HCT116 (cell line): Measurements from ENCODE around the gene HAAO. TPM values are rescaled to one million over a fixed set of nuclear protein-coding genes. Genes with fewer than 3 reads are reported as not detected.

Experiments
- ATAC-seq: fragments of 200-7000 bp; cut with Tn5 transposase; 2 replicates; pipeline ENCODE4 v1.9.1; 2020; ENCODE audit warnings: mild to moderate bottlenecking, moderate library complexity
- BruUV-seq: library from RNA; stranded (reverse); fragments of 400-500 nt; replicated peaks from 2 replicates; lab custom pipeline; 2021; lab: Mats Ljungman, UMichigan
- CTCF ChIA-PET: fragments of 300-600 bp; sonication (Branson Sonifier 250); formaldehyde crosslinking; loops from one replicate; lab custom pipeline; 2021; ENCODE audit warnings: antibody characterized with exemption; lab: Charles Lee
- POLR2A ChIA-PET: fragments of 300-600, 350-600 bp; sonication (Branson Sonifier 250); formaldehyde crosslinking; loops from one replicate; lab custom pipeline; 2021; ENCODE audit warnings: antibody characterized with exemption; lab: Charles Lee
- RAD21 ChIA-PET, 2 experiments: fragments of 300-600 bp; sonication (Branson Sonifier 250); formaldehyde crosslinking; loops; one replicate each; lab custom pipeline; 2023; ENCODE audit warnings: low total read pairs in 2 of 2; ENCODE audit not compliant: uncharacterized antibody in 2 of 2, unreplicated experiment in 2 of 2, low non-redundant PET in 1 of 2; lab: Charles Lee
- DNase-seq: peaks from one replicate; pipeline ENCODE4 v3.0.0-alpha.2; 2010; ENCODE audit warnings: low read depth, low spot score
- H2AFZ ChIP-seq: fragments of 200-600 bp; shearing (Covaris generic), sonication (generic); 2 replicates; pipeline ENCODE4 v1.6.1; 2017; ENCODE audit warnings: low read depth, mixed run types, mixed read lengths, antibody characterized with exemption, low read length; ENCODE audit not compliant: poor library complexity, severe bottlenecking
- H3K27ac ChIP-seq: 2 replicates; pipeline ENCODE4 v1.5.1; 2012; ENCODE audit warnings: low read depth, low read length
- H3K27me3 ChIP-seq: fragments of 200-600 bp; sonication (generic); 2 replicates; pipeline ENCODE4 v1.6.1; 2016; ENCODE audit warnings: mixed run types, low read length, mixed read lengths; ENCODE audit not compliant: insufficient read depth
- H3K36me3 ChIP-seq, 2 experiments: fragments of 200-500 bp in 1 of 2; fragments of 200-600 bp in 1 of 2; sonication (Bioruptor generic) in 1 of 2; sonication (generic) in 1 of 2; 2 replicates each; pipeline versions ENCODE4 v1.5.1 to v1.6.1; 2014 to 2016; ENCODE audit warnings: low read length in 2 of 2, inconsistent platforms in 1 of 2, mixed read lengths in 1 of 2, mixed run types in 1 of 2; ENCODE audit not compliant: insufficient read depth in 2 of 2, control insufficient read depth in 1 of 2
- H3K4me1 ChIP-seq, 2 experiments: fragments of 200-600 bp in 1 of 2; sonication (generic) in 1 of 2; 2 replicates each; pipeline versions ENCODE4 v1.5.1 to v1.6.1; 2012 to 2017; ENCODE audit warnings: low read length in 2 of 2, inconsistent platforms in 1 of 2, mild to moderate bottlenecking in 1 of 2, mixed read lengths in 1 of 2, mixed run types in 1 of 2, moderate library complexity in 1 of 2; ENCODE audit not compliant: insufficient read depth in 2 of 2, control insufficient read depth in 1 of 2
- H3K4me2 ChIP-seq: fragments of 200-600 bp; sonication (generic); 2 replicates; pipeline ENCODE4 v1.6.1; 2017; ENCODE audit warnings: mixed run types, low read length, mixed read lengths
- H3K4me3 ChIP-seq, 2 experiments: fragments of 200-600 bp in 1 of 2; sonication (generic) in 1 of 2; replicated peaks in 1 of 2; 2 replicates each; pipeline ENCODE4 v1.5.1; 2011 to 2016; ENCODE audit warnings: low read length in 2 of 2, control low read depth in 1 of 2, low read depth in 1 of 2, mild to moderate bottlenecking in 1 of 2, mixed read lengths in 1 of 2, mixed run types in 1 of 2
- H3K79me2 ChIP-seq: fragments of 200-600 bp; sonication (generic); 2 replicates; pipeline ENCODE4 v1.6.1; 2017; ENCODE audit warnings: mild to moderate bottlenecking, mixed run types, low read length, moderate library complexity, mixed read lengths; ENCODE audit not compliant: insufficient read depth
- H3K9ac ChIP-seq: fragments of 200-600 bp; sonication (generic); 2 replicates; pipeline ENCODE4 v1.6.1; 2016; ENCODE audit warnings: low read length, mixed read lengths
- H3K9me2 ChIP-seq: fragments of 200-600 bp; sonication (generic), shearing (Covaris generic); 2 replicates; pipeline ENCODE4 v1.6.1; 2017; ENCODE audit warnings: mixed run types, mild to moderate bottlenecking, moderate library complexity; ENCODE audit not compliant: insufficient read depth
- H3K9me3 ChIP-seq, 2 experiments: fragments of 200-500 bp in 1 of 2; fragments of 200-600 bp in 1 of 2; sonication (Bioruptor generic) in 1 of 2; sonication (generic) in 1 of 2; 2 replicates each; pipeline ENCODE4 v1.6.1; 2014 to 2017; ENCODE audit warnings: low read length in 2 of 2, mixed read lengths in 2 of 2, inconsistent platforms in 1 of 2, low read depth in 1 of 2, mild to moderate bottlenecking in 1 of 2, mixed run types in 1 of 2, moderate library complexity in 1 of 2; ENCODE audit not compliant: control insufficient read depth in 1 of 2, insufficient read depth in 1 of 2
- H4K20me1 ChIP-seq: fragments of 200-600 bp; sonication (generic), shearing (Covaris generic); 2 replicates; pipeline ENCODE4 v1.6.1; 2017; ENCODE audit warnings: mixed run types, mild to moderate bottlenecking, moderate library complexity; ENCODE audit not compliant: insufficient read depth
- CBX3 ChIP-seq: IDR thresholded peaks from 2 replicates; pipeline ENCODE4 v1.6.1; 2012; ENCODE audit warnings: low read depth
- EZH2 ChIP-seq: fragments of 200-600 bp; sonication (generic); IDR thresholded peaks from 2 replicates; pipeline ENCODE4 v1.6.1; 2017; ENCODE audit warnings: antibody characterized with exemption, mixed run types
- EZH2phosphoT487 ChIP-seq: fragments of 200-600 bp; IDR thresholded peaks from 2 replicates; pipeline ENCODE4 v1.6.1; 2018; ENCODE audit warnings: antibody characterized with exemption, borderline replicate concordance
- POLR2A ChIP-seq: IDR thresholded peaks from 2 replicates; pipeline ENCODE4 v1.7.0; 2011; ENCODE audit warnings: borderline replicate concordance; ENCODE audit not compliant: insufficient read depth, insufficient read length; ENCODE audit errors: extremely low read depth
- POLR2AphosphoS5 ChIP-seq: IDR thresholded peaks from 2 replicates; pipeline ENCODE4 v1.6.1; 2011; ENCODE audit warnings: mild to moderate bottlenecking, low read depth, low read length, moderate library complexity
- intact Hi-C: fragments of 100-400 bp; cut with micrococcal nuclease; formaldehyde crosslinking; loops from 2 replicates; pipeline ENCODE4 v1.10.0; 2022
- total RNA-seq: library from RNA; stranded (reverse); gene quantifications from one replicate; pipeline ENCODE4 v1.2.1, GENCODE V29; 2021; ENCODE audit not compliant: unreplicated experiment
- TF ChIP-seq, protein P1 (sequence below): IDR thresholded peaks from 2 replicates; pipeline ENCODE4 v1.6.1; 2012

The HAAO gene
- total RNA-seq, 1 experiment from 2014 or later: not detected

DNA sequence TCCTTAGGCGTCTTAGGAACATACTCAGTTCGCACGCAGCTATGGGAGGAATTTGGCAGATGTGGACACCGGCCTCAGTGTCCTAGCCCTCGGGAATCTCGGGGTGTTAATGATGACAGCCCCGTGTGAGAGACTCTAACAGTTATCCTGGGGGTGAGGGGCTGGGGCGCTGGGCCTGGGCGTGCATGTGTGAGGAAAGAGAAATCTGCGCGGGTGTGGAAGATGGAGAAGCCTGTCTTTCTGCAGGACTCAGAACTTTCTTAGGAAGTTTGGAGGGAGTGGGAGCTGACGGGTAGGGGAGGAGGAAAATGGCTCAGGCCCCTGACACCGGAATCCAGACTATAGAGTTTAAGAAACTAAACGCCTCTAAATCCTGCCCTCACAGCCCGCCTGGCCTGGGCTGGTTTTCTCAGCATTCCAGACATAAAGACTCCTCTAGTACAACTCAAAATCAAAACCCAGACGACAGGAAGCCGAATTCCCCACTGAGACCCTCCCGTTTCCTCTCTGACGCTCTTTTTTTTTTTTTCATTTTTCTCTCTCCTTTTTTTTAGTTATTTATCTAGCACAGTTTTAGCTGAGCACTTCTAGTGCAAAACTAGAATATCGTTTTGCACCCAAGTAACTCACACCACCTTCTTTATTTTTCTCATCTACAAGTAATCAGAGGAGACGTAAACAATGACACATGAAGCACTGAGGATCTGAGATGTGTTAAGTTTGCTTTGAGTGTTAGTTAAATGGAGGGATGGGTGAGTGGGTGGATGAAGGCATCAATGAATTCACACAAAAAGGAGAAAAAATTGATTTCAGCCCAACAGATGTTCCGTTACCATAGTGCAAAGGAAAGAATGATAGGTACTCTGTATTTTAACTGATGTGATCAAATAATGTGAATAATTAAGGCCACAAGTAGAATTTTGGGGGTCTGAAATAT, 1.2 kb upstream of the HAAO start:
- no TSS peak for BruUV-seq
- Histone ChIP-seq H3K9me2 (no peaks in the 10 kb centered on the region), H3K9me3 (no peaks in the 10 kb centered on the region), H3K79me2 (no peaks in the 10 kb centered on the region), H3K4me1 (no peaks in the 10 kb centered on the region), H3K4me2 (no peak overlapping the region), H3K4me3 (no peak overlapping the region), H4K20me1 (no peaks in the 10 kb centered on the region), H2AFZ (no peak overlapping the region), H3K36me3 (no peaks in the 10 kb centered on the region), H3K27ac (no peak overlapping the region), H3K9ac (no peak overlapping the region), H3K27me3 (no peaks in the 10 kb centered on the region)
- DNase-seq (no peak), ATAC-seq (no peak)
- CTCF ChIA-PET: no interaction called here
- POLR2A ChIA-PET: no interaction called here
- RAD21 ChIA-PET: no interaction called here
- TF ChIP-seq, protein P1, sequence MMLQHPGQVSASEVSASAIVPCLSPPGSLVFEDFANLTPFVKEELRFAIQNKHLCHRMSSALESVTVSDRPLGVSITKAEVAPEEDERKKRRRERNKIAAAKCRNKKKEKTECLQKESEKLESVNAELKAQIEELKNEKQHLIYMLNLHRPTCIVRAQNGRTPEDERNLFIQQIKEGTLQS: no peak
- TF ChIP-seq POLR2A (no peak), EZH2 (no peak)
- intact Hi-C loops: no loop called here

- TF ChIP-seq CBX3: no peak
- TF ChIP-seq POLR2AphosphoS5: no peak
- no peak for TF ChIP-seq EZH2phosphoT487
- no peak overlapping the region for H3K4me3 ChIP-seq
- CTCF ChIA-PET: no interaction called here
- H4K20me1 ChIP-seq: no peaks in the 10 kb centered on the region
- no peaks in the 10 kb centered on the region for H3K4me1 ChIP-seq
- H3K27me3 ChIP-seq: no peaks in the 10 kb centered on the region
- H3K9me2 ChIP-seq: no peaks in the 10 kb centered on the region
- RAD21 ChIA-PET: no interaction called here
- no peak overlapping the region for H3K4me2 ChIP-seq
- no peaks in the 10 kb centered on the region for H3K9me3 ChIP-seq
- ATAC-seq (no peak), DNase-seq (no peak)
- no peak overlapping the region for H3K27ac ChIP-seq
- H3K79me2 ChIP-seq: no peaks in the 10 kb centered on the region
- POLR2A ChIA-PET: no interaction called here
- intact Hi-C loops: no loop called here
- no peaks in the 10 kb centered on the region for H3K36me3 ChIP-seq
- no peak overlapping the region for H3K9ac ChIP-seq
- BruUV-seq: no TSS peak
- H2AFZ ChIP-seq: no peak overlapping the region
Measured at GRCh38 chr2:42792087-42792582, 248 bp downstream of the HAAO start.
